Activated effector memory CD4-positive, alpha-beta T cell treated with Interleukin-2 at 50 U/mL for 16 hours (primary cell): ENCODE results near the gene TUBA4B.

Experiments used
- DNase-seq: peaks from one replicate; pipeline ENCODE4 v3.0.0-alpha.2; 2020

The TUBA4B gene

GRCh38 chr2:219252900-219253752 is at the start of gene TUBA4B:
Gene TUBA4B (plus strand): TSS chr2:219253243. CDS start chr2:219253408, 165 bp downstream.
- peak; percentile 42 for DNase-seq

DNA sequence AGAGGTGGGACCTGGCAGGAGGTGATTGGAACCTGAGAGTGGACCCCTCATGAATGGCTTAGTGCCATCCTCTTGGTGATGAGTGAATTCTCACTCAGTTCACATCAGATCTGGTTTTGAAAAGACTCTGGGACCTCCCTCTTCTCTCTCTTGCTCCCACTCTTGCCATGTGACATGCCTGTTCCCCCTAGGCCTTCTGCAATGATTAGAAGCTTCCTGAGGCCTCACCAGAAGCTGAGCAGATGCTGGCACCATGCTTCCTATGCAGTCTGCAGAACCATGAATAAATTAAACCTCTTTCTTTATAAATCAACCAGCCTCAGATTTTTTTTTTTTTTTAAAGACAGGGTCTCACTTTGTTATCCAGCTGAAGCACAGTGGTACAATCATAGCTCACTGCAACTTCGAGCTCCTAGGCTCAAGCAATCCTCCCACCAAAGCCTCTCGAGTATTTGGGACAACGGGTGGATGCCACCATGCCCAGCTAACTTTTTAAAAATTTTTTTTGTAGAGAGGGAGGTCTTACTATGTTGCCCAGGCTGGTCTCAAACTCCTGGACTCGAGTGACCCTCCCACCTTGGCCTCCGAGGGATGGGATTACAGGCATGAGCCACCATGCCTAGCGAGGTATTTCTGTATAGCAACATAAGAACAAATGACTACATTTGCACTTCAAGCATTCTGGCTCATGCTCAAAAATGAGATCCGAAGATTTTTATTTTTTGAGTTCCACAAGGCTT is 48.4 kb upstream of the TUBA4B start:
- no peak for DNase-seq

- DNase-seq, result no peak
Observed at GRCh38 chr2:219205165-219205538, 47.9 kb upstream of the TUBA4B start.

GRCh38 chr2:219205981-219206327 is 47.1 kb upstream of the TUBA4B start:
- no peak for DNase-seq

DNA sequence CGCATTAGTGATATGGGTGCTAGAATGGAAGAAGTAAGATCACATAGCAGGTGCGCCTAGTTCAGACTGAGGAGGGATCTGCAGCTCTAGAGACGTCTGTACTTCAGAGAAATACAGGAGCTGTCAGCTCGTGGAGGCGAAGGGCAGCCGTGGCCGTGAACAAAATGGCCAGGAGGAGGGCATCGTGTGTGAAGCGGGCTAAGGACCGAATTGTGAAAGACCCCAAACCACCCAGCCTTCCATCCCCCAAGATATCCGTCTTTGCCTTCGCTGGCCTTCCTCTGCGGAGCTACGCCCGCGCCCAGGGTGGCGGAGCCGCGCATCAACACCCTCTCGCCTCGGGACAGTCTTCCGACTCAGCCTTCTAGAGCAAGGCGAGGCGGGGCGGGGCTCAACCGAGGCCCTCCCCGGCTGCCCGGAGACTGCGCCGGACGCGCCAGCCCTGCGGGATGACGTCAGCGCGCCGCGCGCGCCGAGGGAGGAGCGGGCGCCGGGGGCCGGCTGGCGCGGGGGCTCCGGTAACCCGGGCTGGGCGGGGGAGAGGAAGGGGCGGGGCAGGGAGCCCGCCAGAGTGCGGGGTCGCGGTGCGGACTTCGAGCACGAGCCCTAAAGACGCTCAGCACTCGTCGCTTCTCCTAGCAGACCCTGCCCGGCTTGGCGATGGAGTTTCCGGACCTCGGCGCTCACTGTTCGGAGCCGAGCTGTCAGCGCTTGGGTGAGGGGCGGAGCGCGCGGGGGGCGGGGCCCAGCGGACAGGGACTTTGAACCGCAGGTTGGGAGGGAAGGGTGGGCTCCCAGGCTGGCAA is 46.5 kb upstream of the TUBA4B start, which contains the start of gene ZFAND2B:
TSS of gene ZFAND2B (plus strand) at position 455 of the 806 bp plus-strand sequence. CDS start at position 661, 206 bp downstream.
- DNase-seq, result peak; percentile 93

DNA sequence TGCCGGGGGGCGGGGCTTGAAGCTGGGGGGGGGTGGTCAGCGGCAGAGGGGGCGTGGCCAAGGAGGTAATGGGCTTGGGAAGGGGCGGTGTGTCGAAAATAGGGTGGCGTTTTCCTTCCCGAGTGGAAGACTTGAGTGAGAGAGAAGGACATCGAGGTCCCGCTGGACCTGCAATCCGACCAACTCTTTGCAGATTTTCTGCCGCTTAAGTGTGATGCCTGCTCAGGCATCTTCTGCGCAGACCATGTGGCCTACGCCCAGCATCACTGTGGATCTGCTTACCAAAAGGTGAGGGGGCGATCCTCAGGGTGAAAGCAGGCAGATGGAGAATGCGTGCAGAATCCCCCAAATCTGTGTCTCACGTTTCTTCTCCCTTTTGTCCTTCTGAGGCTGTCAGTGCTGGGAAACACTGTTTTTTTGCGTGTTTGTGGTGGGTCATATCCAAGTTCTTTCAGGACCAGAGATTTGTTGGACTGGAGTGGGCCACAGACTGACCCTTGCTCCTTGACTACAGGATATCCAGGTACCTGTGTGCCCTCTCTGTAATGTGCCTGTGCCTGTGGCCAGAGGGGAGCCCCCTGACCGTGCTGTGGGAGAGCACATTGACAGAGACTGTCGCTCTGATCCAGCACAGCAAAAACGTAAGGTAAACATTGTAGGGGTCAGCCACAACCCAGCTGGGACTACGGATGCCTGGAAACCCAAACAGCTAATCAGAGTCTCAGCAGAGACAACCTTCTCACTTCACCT is 45.7 kb upstream of the TUBA4B start:
- no peak for DNase-seq

DNA sequence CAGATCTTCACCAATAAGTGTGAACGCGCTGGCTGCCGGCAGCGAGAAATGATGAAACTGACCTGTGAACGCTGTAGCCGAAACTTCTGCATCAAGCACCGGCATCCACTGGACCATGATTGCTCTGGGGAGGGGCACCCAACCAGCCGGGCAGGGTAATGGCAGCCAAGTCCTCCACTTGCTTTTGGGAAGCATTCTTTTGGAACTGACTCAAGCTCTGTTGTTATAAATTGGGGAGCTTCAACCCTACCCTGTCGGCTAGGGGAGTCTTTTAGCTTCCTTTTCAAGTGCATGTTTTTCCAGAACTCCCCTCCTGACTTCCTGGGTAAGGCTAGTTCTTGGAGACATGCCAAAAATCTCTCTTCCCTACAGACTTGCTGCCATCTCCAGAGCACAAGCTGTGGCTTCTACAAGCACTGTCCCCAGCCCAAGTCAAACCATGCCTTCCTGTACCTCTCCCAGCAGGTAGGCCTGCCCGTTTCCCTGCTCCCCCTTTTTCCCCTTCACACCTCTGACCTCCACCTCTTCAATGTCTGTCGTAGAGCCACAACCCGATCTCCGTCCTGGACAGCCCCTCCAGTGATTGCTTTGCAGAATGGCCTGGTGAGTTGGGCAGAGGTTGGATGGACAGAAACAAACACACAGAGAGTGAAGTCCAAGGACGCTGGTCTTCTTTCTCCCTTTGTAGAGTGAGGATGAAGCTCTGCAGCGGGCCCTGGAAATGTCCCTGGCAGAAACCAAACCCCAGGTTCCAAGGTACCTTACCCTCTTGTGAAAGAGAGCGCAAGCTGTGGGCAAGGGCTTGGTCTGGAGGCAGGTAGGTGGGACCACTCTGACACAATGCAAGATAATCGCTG is 44.9 kb upstream of the TUBA4B start:
- no peak for DNase-seq

DNA sequence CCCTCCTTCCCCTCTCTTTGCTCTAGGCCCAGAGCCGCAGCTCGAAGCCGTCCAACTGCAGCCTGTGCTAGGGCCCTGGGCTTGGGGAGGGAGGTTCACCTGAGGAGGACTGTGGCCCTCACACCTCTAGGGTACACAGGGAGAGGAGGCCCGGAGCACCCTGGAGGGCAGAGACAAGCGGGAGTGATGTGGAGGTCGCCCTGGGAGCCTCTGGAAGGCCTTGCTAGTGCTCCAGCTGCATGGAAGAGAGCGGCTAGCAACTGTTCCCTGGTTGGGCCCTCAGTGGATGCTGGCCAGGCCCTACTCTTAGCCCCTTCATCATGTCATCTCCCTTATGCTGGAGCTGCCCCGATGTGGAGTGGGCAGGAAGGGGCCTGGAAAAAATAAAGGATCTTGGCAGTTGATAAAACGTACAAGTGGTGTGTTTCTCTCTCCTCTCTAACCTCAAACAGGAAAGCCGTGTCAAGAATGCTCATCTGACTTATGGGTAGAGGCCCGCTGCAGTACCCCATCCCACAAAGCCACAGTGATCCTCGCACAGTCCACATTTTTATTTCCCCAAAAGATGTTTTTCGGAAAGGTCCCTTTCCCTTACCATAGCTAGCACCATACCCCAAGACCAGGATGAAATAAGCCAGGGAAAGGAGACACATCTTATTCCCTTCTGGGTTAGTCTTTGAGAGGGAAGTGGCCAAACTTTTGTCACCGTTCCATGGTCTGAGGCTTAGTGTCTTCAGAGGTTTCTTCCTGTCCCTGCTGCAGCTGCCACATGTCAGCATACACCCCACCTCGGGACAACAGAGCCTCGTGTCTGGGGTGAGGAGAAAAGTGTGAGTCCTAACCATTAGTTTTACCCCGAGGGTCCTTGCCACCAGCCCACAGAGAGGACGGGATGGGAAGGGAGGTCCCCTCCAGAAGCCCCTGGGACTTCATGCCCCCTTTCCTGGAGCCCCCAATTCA is 43.5 kb upstream of the TUBA4B start:
- no peak for DNase-seq

- no peak for DNase-seq
Observed at GRCh38 chr2:219210196-219210885, 42.7 kb upstream of the TUBA4B start.

DNA sequence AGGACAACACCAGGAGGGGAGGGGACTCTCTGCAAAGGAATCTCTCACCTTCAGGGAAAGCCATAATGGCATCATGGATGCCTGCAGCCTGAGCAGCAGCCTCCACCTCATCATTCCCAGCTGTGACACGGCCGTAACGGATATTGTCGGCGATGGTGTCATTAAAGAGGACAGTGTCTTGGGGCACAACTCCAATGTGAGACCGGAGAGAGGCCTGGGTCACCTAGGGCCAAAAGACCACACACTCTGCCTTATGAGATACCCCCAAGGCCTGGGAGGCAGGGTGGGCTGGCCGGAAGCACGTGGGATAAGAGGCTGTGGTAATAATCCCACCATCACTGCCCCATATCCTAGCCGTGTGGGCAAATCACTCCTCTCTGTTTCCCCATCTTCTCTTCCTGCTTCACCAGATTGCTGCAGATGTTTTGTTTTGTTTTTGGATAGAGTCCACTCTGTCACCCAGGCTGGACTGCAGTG is 42.1 kb upstream of the TUBA4B start:
- DNase-seq, result no peak

- no peak for DNase-seq
Observed at GRCh38 chr2:219213026-219213415, 40.0 kb upstream of the TUBA4B start.

- no peak for DNase-seq
Observed at GRCh38 chr2:219213486-219214071, 39.5 kb upstream of the TUBA4B start.

GRCh38 chr2:219214141-219214540 is 38.9 kb upstream of the TUBA4B start:
- DNase-seq, result no peak

DNA sequence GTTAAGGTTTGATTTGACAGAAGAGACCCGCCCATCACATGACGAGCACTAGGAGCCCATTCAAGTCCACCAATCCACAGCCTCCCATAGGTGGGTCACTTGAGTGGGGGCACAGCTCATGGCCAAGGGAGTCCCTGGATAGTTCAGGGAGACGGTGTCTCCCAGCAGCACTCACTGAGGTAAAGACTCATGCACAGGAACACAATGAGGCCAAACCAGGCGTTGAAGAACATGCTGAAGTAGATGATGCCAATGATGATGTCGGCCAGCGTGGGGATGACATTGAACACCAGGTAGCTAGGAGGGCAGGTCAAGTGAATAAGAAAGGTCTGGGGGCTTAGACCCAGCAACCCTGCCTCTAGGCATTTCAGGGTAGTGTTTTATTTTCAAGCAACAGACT is 38.3 kb upstream of the TUBA4B start:
- DNase-seq, result no peak

DNA sequence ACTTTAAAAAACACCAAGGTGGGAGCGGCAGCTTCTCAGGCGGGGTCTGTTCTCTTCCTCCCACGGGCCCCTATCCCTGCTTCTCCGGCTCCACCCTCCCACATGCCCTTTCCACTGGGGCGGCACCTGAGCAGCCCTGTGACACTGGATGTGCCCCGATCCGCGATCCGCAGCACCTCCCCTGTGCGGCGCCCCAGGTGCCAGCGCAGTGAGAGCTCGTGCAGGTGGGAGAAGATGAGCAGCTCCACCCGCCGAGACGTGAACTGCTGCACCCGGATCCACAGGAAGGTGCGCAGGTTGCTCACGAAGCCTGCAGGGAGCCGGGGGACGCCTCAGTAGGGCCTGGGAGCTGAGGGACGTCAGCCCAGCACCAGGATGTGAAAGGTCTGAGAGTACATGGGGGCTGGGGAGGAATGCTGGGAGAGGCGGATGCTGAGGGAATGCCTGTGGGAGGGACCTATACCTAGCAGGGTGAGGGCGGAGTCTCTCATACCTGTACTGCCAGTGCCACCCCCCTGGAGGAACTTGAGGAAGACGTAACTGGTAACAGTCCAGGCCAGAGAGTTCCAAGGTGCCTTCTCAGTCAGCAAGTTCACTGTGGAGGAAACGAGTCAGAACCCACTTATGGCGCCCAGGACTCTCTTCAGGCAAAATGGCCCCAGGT is 37.0 kb upstream of the TUBA4B start:
- DNase-seq, result no peak

DNA sequence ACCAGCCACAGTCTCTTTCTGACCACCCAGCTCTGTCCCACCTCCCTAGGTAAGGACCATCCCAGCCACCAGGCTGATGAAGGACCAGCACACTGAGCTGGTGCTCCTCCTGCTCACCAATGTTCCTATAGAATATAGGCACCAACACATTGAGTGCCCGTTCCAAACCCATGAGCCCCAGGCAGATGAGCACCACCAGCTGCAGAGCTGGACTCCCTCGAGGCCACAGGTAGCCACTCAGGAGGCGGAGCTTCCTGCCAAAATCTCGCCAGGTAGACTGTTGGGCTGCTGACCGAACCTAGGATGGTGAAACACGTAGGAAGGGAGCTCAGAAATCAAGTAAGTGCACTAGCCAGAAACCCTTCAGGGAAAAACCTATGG is 36.5 kb upstream of the TUBA4B start:
- DNase-seq, result no peak

- DNase-seq, result peak; percentile 8
Observed at GRCh38 chr2:219218217-219218731, 34.8 kb upstream of the TUBA4B start.
